Measurements from ENCODE around the gene PGBD2.
A peak's percentile ranks its signal among the peaks of the same experiment; 100 is the strongest.
"Not testable (repeated sequence)": the region's sequence is repeated elsewhere in the genome, so short reads cannot be mapped to it uniquely, and the experiment has no call there.

The PGBD2 gene

GRCh38 chr1:248906009-248906752 lies at the start of gene PGBD2:
Gene PGBD2, plus strand, starts transcription at chr1:248906235. Its CDS starts 7,628 bp downstream, at chr1:248913863.
- peak; percentile 93 to 95 for DNase-seq (ENCODE audit: extremely low read depth in 1 of 2, low read depth in 1 of 2)

GRCh38 chr1:248857201-248857600 lies 48.8 kb upstream of the PGBD2 start:
- DNase-seq (ENCODE audit: extremely low read depth in 1 of 2, low read depth in 1 of 2): no peak

GRCh38 chr1:248857749-248858095 lies 48.3 kb upstream of the PGBD2 start:
- no peak for DNase-seq (ENCODE audit: extremely low read depth in 1 of 2, low read depth in 1 of 2)

- DNase-seq (ENCODE audit: extremely low read depth in 1 of 2, low read depth in 1 of 2): peak in 1 of 2 donors; percentile 17
Observed at GRCh38 chr1:248858096-248858890, 47.7 kb upstream of the PGBD2 start.

- peak; percentile 90 to 95 for DNase-seq (ENCODE audit: extremely low read depth in 1 of 2, low read depth in 1 of 2)
Observed at GRCh38 chr1:248858891-248859889, 46.8 kb upstream of the PGBD2 start, which contains the start of gene ZNF692. Gene ZNF692, minus strand, starts transcription at chr1:248859085. Its CDS starts 776 bp downstream, at chr1:248858309.

GRCh38 chr1:248860007-248860406 lies 46.0 kb upstream of the PGBD2 start:
- no peak for DNase-seq (ENCODE audit: extremely low read depth in 1 of 2, low read depth in 1 of 2)

- no peak for DNase-seq (ENCODE audit: extremely low read depth in 1 of 2, low read depth in 1 of 2)
Observed at GRCh38 chr1:248861616-248862015, 44.4 kb upstream of the PGBD2 start.

GRCh38 chr1:248862695-248862997 lies 43.4 kb upstream of the PGBD2 start:
- no peak for DNase-seq (ENCODE audit: extremely low read depth in 1 of 2, low read depth in 1 of 2)

- peak; percentile 63 to 71 for DNase-seq (ENCODE audit: extremely low read depth in 1 of 2, low read depth in 1 of 2)
Observed at GRCh38 chr1:248862998-248863881, 42.8 kb upstream of the PGBD2 start.

- DNase-seq (ENCODE audit: extremely low read depth in 1 of 2, low read depth in 1 of 2): no peak
Observed at GRCh38 chr1:248871837-248872401, 34.1 kb upstream of the PGBD2 start.

- DNase-seq (ENCODE audit: extremely low read depth in 1 of 2, low read depth in 1 of 2): peak in 1 of 2 donors; percentile 13
Observed at GRCh38 chr1:248872752-248873408, 33.2 kb upstream of the PGBD2 start.

- DNase-seq (ENCODE audit: extremely low read depth in 1 of 2, low read depth in 1 of 2): peak; percentile 80 to 81
Observed at GRCh38 chr1:248873409-248873992, 32.5 kb upstream of the PGBD2 start.

GRCh38 chr1:248873993-248874533 lies 32.0 kb upstream of the PGBD2 start:
- DNase-seq (ENCODE audit: extremely low read depth in 1 of 2, low read depth in 1 of 2): peak in 1 of 2 donors; percentile 75

- DNase-seq (ENCODE audit: extremely low read depth in 1 of 2, low read depth in 1 of 2): no peak
Observed at GRCh38 chr1:248881261-248881660, 24.8 kb upstream of the PGBD2 start.

- not testable (repeated sequence) for DNase-seq (ENCODE audit: extremely low read depth in 1 of 2, low read depth in 1 of 2)
Observed at GRCh38 chr1:248882427-248882826, 23.6 kb upstream of the PGBD2 start.

- DNase-seq (ENCODE audit: extremely low read depth in 1 of 2, low read depth in 1 of 2): no peak
Observed at GRCh38 chr1:248884632-248885295, 21.3 kb upstream of the PGBD2 start.

- no peak for DNase-seq (ENCODE audit: extremely low read depth in 1 of 2, low read depth in 1 of 2)
Observed at GRCh38 chr1:248885646-248886045, 20.4 kb upstream of the PGBD2 start.

Data from activated CD8-positive, alpha-beta memory T cell treated with anti-CD3 and anti-CD28 coated beads for 1 hour (primary cell).